Activated CD8-positive, alpha-beta memory T cell treated with anti-CD3 and anti-CD28 coated beads for 1 hour (primary cell): ENCODE measurements around the gene KCNK13.
"Not testable (repeated sequence)": the region's sequence is repeated elsewhere in the genome, so short reads cannot be mapped to it uniquely, and the experiment has no call there.

ENCODE experiments used
- DNase-seq, 2 donors: peaks; one replicate each; pipeline ENCODE4 v3.0.0-alpha.2; 2020; ENCODE audit warnings: low read depth in 1 of 2; ENCODE audit errors: extremely low read depth in 1 of 2

The KCNK13 gene

GRCh38 chr14:90184571-90185266 is 122.9 kb downstream of the KCNK13 start:
- no peak for DNase-seq

- DNase-seq = no peak
These were observed 126.8 kb downstream of the KCNK13 start for GRCh38 chr14:90188588-90188987.

GRCh38 chr14:90191154-90191553 is 129.4 kb downstream of the KCNK13 start:
- DNase-seq = no peak

GRCh38 chr14:90191585-90191984 is 129.8 kb downstream of the KCNK13 start:
- no peak for DNase-seq

GRCh38 chr14:90193925-90194324 is 132.1 kb downstream of the KCNK13 start:
- no peak for DNase-seq

GRCh38 chr14:90194706-90195105 is 132.9 kb downstream of the KCNK13 start:
- DNase-seq = no peak

GRCh38 chr14:90198541-90199060 is 136.8 kb downstream of the KCNK13 start:
- DNase-seq = no peak

- not testable (repeated sequence) for DNase-seq
These were observed 138.8 kb downstream of the KCNK13 start for GRCh38 chr14:90200546-90200945.

GRCh38 chr14:90201344-90201743 is 139.6 kb downstream of the KCNK13 start:
- no peak for DNase-seq

GRCh38 chr14:90204516-90204915 is 142.7 kb downstream of the KCNK13 start:
- no peak for DNase-seq

GRCh38 chr14:90213099-90213748 is 151.4 kb downstream of the KCNK13 start:
- no peak for DNase-seq

- no peak for DNase-seq
These were observed 166.7 kb downstream of the KCNK13 start for GRCh38 chr14:90228478-90228877.

GRCh38 chr14:90229942-90230341 is 168.1 kb downstream of the KCNK13 start:
- not testable (repeated sequence) for DNase-seq
